PC-3 (cell line): ENCODE data around the gene PDE3B.

Source experiments
- EZH2 ChIP-seq: fragments of 300-600 bp; sonication (generic); IDR thresholded peaks from one replicate; pipeline ENCODE4 v1.6.1; 2017; ENCODE audit warnings: antibody characterized with exemption, mild to moderate bottlenecking, low read length; ENCODE audit not compliant: unreplicated experiment
- TF ChIP-seq, protein P1 (sequence below): fragments of 300-600 bp; sonication (generic); conservative IDR thresholded peaks from 2 replicates; pipeline ENCODE4 v1.5.1; 2017; ENCODE audit warnings: antibody characterized with exemption, low read depth, mild to moderate bottlenecking, low read length

GRCh38 chr11:14650064-14650463, 6.5 kb downstream of the PDE3B start:
- no peak for TF ChIP-seq EZH2
- TF ChIP-seq, protein P1, sequence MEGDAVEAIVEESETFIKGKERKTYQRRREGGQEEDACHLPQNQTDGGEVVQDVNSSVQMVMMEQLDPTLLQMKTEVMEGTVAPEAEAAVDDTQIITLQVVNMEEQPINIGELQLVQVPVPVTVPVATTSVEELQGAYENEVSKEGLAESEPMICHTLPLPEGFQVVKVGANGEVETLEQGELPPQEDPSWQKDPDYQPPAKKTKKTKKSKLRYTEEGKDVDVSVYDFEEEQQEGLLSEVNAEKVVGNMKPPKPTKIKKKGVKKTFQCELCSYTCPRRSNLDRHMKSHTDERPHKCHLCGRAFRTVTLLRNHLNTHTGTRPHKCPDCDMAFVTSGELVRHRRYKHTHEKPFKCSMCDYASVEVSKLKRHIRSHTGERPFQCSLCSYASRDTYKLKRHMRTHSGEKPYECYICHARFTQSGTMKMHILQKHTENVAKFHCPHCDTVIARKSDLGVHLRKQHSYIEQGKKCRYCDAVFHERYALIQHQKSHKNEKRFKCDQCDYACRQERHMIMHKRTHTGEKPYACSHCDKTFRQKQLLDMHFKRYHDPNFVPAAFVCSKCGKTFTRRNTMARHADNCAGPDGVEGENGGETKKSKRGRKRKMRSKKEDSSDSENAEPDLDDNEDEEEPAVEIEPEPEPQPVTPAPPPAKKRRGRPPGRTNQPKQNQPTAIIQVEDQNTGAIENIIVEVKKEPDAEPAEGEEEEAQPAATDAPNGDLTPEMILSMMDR: no peak
